Placental pericyte (primary cell): ENCODE measurements around the gene KRT77. TPM values are rescaled to one million over a fixed set of nuclear protein-coding genes. Genes with fewer than 3 reads are reported as not detected.

Experiments used
- total RNA-seq: library from RNA; depleted of rRNA; stranded (reverse); fragments of >200 nt; gene quantifications from 2 replicates; pipeline ENCODE4 v1.2.3, GENCODE V29; 2012

KRT77 gene
- total RNA-seq: not detected in 2 replicates

DNA sequence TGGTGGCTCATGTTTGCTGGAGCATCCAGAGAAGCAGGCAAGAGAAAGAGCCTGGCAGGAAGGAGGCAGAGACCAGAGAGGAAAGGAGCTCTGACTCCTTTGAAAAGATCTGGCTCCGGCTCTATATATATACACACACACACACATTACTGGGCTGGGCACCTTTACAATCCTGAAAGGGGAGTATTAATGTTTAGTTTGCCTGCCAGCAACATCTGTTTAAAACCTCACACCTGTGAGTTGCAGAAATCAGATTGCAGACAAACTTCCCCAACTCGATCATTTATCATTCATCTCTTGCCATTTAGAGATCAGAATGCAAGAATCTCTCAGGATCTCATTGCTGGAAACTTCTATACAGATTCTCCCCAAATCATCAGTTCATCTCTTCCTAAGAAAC lies at the start of gene KRT77:
Gene KRT77, minus strand, starts transcription at position 101 of the 400 bp plus-strand sequence. Its CDS starts 90 bp downstream, at position 11.

DNA sequence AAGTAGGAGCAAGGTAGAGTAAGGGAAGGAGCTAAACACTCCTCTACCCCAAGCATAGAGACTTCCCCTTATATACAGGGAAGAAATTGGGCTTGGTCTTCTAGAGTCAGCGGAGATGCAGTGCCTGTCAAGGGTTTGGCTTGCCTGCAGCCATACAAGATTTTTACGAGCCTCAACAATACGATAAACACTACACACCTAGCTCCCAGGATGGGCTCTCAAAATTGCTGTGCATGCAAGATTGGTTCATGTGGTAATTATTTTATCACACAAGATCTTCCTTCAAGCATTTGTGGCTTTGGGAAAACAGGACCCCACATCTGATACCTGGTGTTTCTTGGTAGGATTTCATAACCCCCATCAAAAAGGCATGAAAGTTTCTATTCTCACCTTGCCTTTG lies 23.0 kb downstream of the KRT77 start, which contains the start of gene KRT1:
Gene KRT1, minus strand, starts transcription at position 45 of the 400 bp plus-strand sequence. CDS start 59 bp downstream, outside the sequence.

DNA sequence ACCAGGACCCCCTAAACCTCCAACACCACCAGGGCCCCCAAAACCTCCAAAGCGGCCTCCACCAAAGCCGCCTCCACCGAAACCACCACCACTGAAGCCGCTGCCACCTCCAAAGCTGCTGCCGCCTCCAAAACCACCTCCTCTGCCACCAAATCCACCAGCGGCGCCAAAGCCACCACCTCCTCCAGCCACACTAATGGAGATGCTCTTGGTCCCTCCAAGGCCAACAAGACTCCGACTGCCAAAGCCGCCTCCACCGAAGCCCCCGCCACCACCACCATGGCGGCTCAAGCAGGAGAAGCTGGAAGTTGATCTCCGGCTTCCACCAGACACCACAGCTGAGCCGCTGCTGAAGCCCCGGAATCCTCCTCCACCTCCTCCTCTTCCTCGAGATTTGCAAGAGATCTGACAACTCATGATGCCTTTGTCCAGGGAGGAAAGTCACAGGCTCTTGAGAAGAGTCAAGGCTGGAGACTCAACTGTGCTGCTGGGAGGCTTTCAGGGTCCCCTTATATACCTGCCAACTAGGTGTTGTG lies 51.5 kb downstream of the KRT77 start, which contains the start of gene KRT2:
Gene KRT2, minus strand, starts transcription at position 486 of the 536 bp plus-strand sequence. Its CDS starts 69 bp downstream, at position 417.

Other genes with a start within 250 kb of the KRT77 start
- not detected in 2 replicates for gene KRT6C, start 229.7 kb downstream of the KRT77 start, total RNA-seq
- gene KRT6A, start 210.3 kb downstream of the KRT77 start, total RNA-seq: 25.6 TPM in 1 of 2 replicates, not detected in the other
- gene KRT5, start 183.1 kb downstream of the KRT77 start, total RNA-seq: 1.7 TPM in 1 of 2 replicates, not detected in the other
- not detected in 2 replicates for gene KRT71, start 150.4 kb downstream of the KRT77 start, total RNA-seq
- not detected in 2 replicates for gene KRT74, start 129.7 kb downstream of the KRT77 start, total RNA-seq
- not detected in 2 replicates for gene KRT72, start 102.1 kb downstream of the KRT77 start, total RNA-seq
- gene KRT73, start 85.0 kb downstream of the KRT77 start, total RNA-seq: not detected in 2 replicates
- not detected in 2 replicates for gene KRT2, start 51.3 kb downstream of the KRT77 start, total RNA-seq
- not detected in 2 replicates for gene KRT1, start 23.1 kb downstream of the KRT77 start, total RNA-seq
- not detected in 2 replicates for gene KRT76, start 73.8 kb upstream of the KRT77 start, total RNA-seq
- gene KRT3, start 92.6 kb upstream of the KRT77 start, total RNA-seq: not detected in 2 replicates
- gene KRT4, start 110.6 kb upstream of the KRT77 start, total RNA-seq: 0.14 TPM in 1 of 2 replicates, not detected in the other
- 0.72 TPM in 1 of 2 replicates, not detected in the other for gene KRT79, start 130.8 kb upstream of the KRT77 start, total RNA-seq
- gene KRT78, start 145.5 kb upstream of the KRT77 start, total RNA-seq: not detected in 2 replicates
- gene KRT8, start 201.6 kb upstream of the KRT77 start, total RNA-seq: 217 and 272 TPM in 2 replicates
- gene KRT18, start 245.6 kb upstream of the KRT77 start, total RNA-seq: 1,776 and 1,872 TPM in 2 replicates